ENCODE measurements around the gene KIAA0319L.

GRCh38 chr1:35475856-35476674 lies 81.1 kb downstream of the KIAA0319L start:
- no peak for TF ChIP-seq CTCF (IDR thresholded peaks at IDR 0.05; ENCODE audit: low read depth, low read length, missing input control)
- no peak for TF ChIP-seq FOXA1 (IDR thresholded peaks at IDR 0.05)
- no peak for TF ChIP-seq TAF1 (conservative IDR thresholded peaks at IDR 0.05)
- no peak for TF ChIP-seq SP1 (IDR thresholded peaks at IDR 0.05)
- no peak for TF ChIP-seq REST (IDR thresholded peaks at IDR 0.05)

Measured in liver (tissue), 3 donors.